Ovary (tissue), 9 donors: ENCODE data around the gene MIOS. TPM values are rescaled to one million over a fixed set of nuclear protein-coding genes. Genes with fewer than 3 reads are reported as not detected.

ENCODE experiments used
- DNase-seq, 5 donors: peaks; one replicate each; pipeline ENCODE4 v3.0.0-alpha.2; 2019 to 2020
- H3K27ac ChIP-seq, 2 donors: fragments of 200-600 bp; one replicate each; pipeline versions ENCODE4 v1.5.1 to v1.8.0; 2019 to 2022
- H3K27me3 ChIP-seq: fragments of 200-600 bp; one replicate; pipeline ENCODE4 v1.8.0; 2022
- H3K36me3 ChIP-seq: fragments of 200-600 bp; sonication (generic); one replicate; pipeline ENCODE4 v1.5.1; 2019
- H3K4me1 ChIP-seq: one replicate; pipeline ENCODE4 v1.8.1; 2013; ENCODE audit warnings: mild to moderate bottlenecking, moderate library complexity; ENCODE audit not compliant: insufficient read depth
- H3K4me3 ChIP-seq: fragments of 200-600 bp; sonication (generic); one replicate; pipeline ENCODE4 v1.5.1; 2017
- H3K9me3 ChIP-seq, 2 donors: fragments of 200-600 bp in 1 of 2; sonication (generic) in 1 of 2; one replicate each; pipeline versions ENCODE4 v1.5.1 to v1.8.1; 2013 to 2019; ENCODE audit warnings: mild to moderate bottlenecking in 1 of 2, moderate library complexity in 1 of 2
- EP300 ChIP-seq: sonication (generic); formaldehyde crosslinking; IDR thresholded peaks from one replicate; pipeline ENCODE4 v1.6.1; 2017; ENCODE audit warnings: antibody characterized with exemption
- POLR2A ChIP-seq: fragments of 450-650 bp; IDR thresholded peaks from one replicate; pipeline ENCODE4 v1.6.1; 2017; ENCODE audit warnings: antibody characterized with exemption, mild to moderate bottlenecking, moderate library complexity
- WGBS, 3 donors: extraction: QIAGEN DNeasy Blood & Tissue Kit in 1 of 3; methylation state at CpG; one replicate each; pipeline versions ENCODE4 v1.1.5 to v1.1.7; 2013 to 2017; 5-methylcytosine and 5-hydroxymethylcytosine counted together
- intact Hi-C, 4 donors: fragments of 100-400 bp; cut with DNase I; formaldehyde crosslinking; loops; one replicate each; pipeline versions ENCODE4 v1.11.0 to v1.15.1; 2022 to 2023
- polyA plus RNA-seq, 2 donors: library from polyadenylated mRNA; stranded (reverse); fragments of 200-250 nt in 1 of 2; fragments of 350-450 nt in 1 of 2; fragmentation: Illumina TruSeq in 1 of 2; extraction: RNeasy Lipid Tissue Mini Kit (QIAGEN cat#74804) in 1 of 2; gene quantifications; one replicate each; pipeline ENCODE4 v1.2.3, GENCODE V29; 2013 to 2014
- total RNA-seq, 7 donors: library from RNA; depleted of rRNA in 2 of 7; stranded (reverse); fragments of >200 nt in 2 of 7; fragmentation: NEBNext Ultra II Directional in 3 of 7; extraction: Animal tissue kit (Norgen Biotek cat#: 25700) in 3 of 7; gene quantifications; one replicate each; pipeline versions ENCODE4 v1.1.0 to v1.2.4, GENCODE V29; 2016 to 2023
- TF ChIP-seq, protein P1 (sequence below), 3 donors: fragments of 450-650 bp in 2 of 3; fragments of 200-600 bp in 1 of 3; IDR thresholded peaks; one replicate each; pipeline versions ENCODE4 v1.5.1 to v1.8.0; 2016 to 2022; ENCODE audit warnings: antibody characterized with exemption in 3 of 3, mild to moderate bottlenecking in 1 of 3
- donor health status: DM: no; HTN: no; CAD: no; lungs with moderate emphysema.
- donor health status: DM: no; HTN: no; CAD: no.
- donor health status: Bipolar disorder and iron deficiency.
- donor health status: DM: yes; HTN: yes; CAD: no.
- donor health status: DM: no; HTN: no; CAD: no.
- donor health status: DM: yes; HTN: yes; CAD: no.

The MIOS gene
- total and polyA plus RNA-seq, 9 donors: 11.2 to 49.2 (median 26.9) TPM

DNA sequence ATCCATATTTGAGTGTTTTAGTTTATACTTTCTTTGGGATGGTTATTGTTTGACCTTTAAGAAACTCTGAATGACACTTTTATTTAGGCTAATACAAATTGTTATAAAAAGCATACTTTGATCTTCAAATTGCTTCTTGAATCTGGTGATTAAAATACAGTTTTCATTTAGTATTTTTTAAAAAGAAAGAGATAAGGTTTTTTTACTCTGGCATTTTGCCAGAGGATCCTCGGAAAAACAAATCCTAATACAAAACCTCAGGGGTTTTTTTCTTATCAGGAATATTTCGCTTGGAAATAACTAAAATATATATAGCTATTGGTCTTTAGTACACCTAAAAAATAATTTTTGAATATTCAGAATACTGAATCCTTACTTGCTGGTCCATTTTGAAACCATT lies 17.0 kb downstream of the MIOS start:
- no peak overlapping the region for H3K27ac ChIP-seq
- intact Hi-C loops: no loop called here
- H3K9me3 ChIP-seq: no peaks in the 10 kb centered on the region
- H3K27me3 ChIP-seq: no peaks in the 10 kb centered on the region
- no peaks in the 10 kb centered on the region for H3K36me3 ChIP-seq
- TF ChIP-seq EP300: no peak
- TF ChIP-seq, protein P1, sequence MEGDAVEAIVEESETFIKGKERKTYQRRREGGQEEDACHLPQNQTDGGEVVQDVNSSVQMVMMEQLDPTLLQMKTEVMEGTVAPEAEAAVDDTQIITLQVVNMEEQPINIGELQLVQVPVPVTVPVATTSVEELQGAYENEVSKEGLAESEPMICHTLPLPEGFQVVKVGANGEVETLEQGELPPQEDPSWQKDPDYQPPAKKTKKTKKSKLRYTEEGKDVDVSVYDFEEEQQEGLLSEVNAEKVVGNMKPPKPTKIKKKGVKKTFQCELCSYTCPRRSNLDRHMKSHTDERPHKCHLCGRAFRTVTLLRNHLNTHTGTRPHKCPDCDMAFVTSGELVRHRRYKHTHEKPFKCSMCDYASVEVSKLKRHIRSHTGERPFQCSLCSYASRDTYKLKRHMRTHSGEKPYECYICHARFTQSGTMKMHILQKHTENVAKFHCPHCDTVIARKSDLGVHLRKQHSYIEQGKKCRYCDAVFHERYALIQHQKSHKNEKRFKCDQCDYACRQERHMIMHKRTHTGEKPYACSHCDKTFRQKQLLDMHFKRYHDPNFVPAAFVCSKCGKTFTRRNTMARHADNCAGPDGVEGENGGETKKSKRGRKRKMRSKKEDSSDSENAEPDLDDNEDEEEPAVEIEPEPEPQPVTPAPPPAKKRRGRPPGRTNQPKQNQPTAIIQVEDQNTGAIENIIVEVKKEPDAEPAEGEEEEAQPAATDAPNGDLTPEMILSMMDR (IDR thresholded peaks at IDR 0.05): no peak
- no peak for TF ChIP-seq POLR2A
- no peak for DNase-seq
- 12 to 21% (median 15%) methylated on average over 2 of the region's 2 CpGs for WGBS, 3 donors
- no peaks in the 10 kb centered on the region for H3K4me1 ChIP-seq
- H3K4me3 ChIP-seq: no peak overlapping the region

- H3K27ac ChIP-seq: no peak overlapping the region
- no peaks in the 10 kb centered on the region for H3K4me1 ChIP-seq
- H3K36me3 ChIP-seq: no peaks in the 10 kb centered on the region
- H3K4me3 ChIP-seq: no peak overlapping the region
- H3K27me3 ChIP-seq: no peaks in the 10 kb centered on the region
- no peaks in the 10 kb centered on the region for H3K9me3 ChIP-seq
- TF ChIP-seq EP300: no peak
- TF ChIP-seq POLR2A: no peak
- TF ChIP-seq, protein P1 (IDR thresholded peaks at IDR 0.05): no peak
- no peak for DNase-seq
- intact Hi-C loops: no loop called here
- WGBS, 3 donors: 89 to 94% (median 93%) methylated on average over 1 of the region's 1 CpG
These were observed 18.0 kb downstream of the MIOS start for GRCh38 chr7:7584653-7585052.

DNA sequence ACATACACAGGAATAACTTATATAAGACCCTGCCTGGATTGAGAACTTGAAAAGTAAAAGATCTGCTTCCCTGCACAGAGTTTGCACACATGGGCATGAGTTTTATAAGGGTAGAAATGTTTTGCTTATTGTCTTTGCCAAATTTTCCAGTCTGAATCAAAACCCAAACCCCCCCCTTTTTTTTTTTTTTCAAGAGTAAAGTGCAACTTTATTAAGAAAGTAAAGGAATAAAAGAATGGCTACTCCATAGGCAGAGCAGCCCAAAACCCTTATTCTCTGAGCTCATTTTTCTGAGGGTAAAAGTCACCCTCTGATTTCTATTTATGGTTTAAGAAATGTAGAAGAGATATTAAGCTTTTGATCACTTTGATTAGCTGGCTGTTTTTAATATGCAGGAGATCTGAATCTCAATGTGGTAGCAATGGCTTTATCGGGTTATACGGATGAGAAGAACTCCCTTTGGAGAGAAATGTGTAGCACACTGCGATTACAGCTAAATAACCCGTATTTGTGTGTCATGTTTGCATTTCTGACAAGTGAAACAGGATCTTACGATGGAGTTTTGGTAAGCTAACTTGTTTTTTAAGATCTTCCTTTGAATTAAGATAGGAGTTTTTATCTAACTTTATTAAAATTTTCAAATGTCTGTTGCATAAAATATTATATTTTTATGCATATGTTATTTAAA lies 18.7 kb downstream of the MIOS start:
- no peak for TF ChIP-seq POLR2A
- no peak for TF ChIP-seq EP300
- TF ChIP-seq, protein P1 (IDR thresholded peaks at IDR 0.05): no peak
- Histone ChIP-seq H3K27ac (no peak overlapping the region), H3K9me3 (no peaks in the 10 kb centered on the region), H3K4me1 (no peaks in the 10 kb centered on the region), H3K4me3 (no peak overlapping the region), H3K27me3 (no peaks in the 10 kb centered on the region), H3K36me3 (no peaks in the 10 kb centered on the region)
- intact Hi-C loops: no loop called here
- WGBS, 3 donors: 70 to 84% (median 71%) methylated on average over 5 of the region's 5 CpGs
- DNase-seq: no peak

DNA sequence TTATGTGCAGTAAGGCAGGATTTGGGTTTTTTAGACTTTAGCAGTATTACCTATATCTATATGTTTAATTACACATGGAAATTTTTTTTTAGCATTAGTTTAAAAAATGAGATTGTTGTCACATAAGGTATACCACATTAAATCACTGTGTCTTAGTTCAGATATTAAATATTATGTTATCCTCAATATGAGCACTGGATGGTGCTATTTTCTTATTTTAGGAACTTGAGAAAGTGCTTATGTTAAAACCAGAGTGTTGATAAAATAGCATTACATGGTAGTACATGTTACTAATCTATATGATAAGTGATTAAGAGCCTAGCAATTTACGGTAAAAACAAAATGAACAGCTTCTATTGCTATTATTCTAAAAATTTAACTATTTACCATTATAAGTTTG lies 28.8 kb downstream of the MIOS start:
- no peak overlapping the region for H3K4me3 ChIP-seq
- H3K9me3 ChIP-seq: no peaks in the 10 kb centered on the region
- no peak for TF ChIP-seq EP300
- TF ChIP-seq, protein P1 (IDR thresholded peaks at IDR 0.05): peak in 1 of 3 donors; percentile 14
- no peak for TF ChIP-seq POLR2A
- WGBS, 3 donors: 36 to 55% (median 53%) methylated on average over 1 of the region's 1 CpG
- intact Hi-C loops: loop anchor here in 1 of 4 donors (10.0 kb wide), 1 partner anchor 619 kb away; no protein-coding TSS in a partner anchor
- H3K36me3 ChIP-seq: peaks cover 4% of the 10 kb centered on the region
- H3K27me3 ChIP-seq: peaks cover 2% of the 10 kb centered on the region
- no peaks in the 10 kb centered on the region for H3K4me1 ChIP-seq
- no peak overlapping the region for H3K27ac ChIP-seq
- DNase-seq: no peak
